ENCODE measurements around the gene ADRA2C. TPM values are rescaled to one million over a fixed set of nuclear protein-coding genes. Genes with fewer than 3 reads are reported as not detected.

The ADRA2C gene
- total RNA-seq, 2 experiments from 2014 or later = 0.21 TPM; not detected in 1

DNA sequence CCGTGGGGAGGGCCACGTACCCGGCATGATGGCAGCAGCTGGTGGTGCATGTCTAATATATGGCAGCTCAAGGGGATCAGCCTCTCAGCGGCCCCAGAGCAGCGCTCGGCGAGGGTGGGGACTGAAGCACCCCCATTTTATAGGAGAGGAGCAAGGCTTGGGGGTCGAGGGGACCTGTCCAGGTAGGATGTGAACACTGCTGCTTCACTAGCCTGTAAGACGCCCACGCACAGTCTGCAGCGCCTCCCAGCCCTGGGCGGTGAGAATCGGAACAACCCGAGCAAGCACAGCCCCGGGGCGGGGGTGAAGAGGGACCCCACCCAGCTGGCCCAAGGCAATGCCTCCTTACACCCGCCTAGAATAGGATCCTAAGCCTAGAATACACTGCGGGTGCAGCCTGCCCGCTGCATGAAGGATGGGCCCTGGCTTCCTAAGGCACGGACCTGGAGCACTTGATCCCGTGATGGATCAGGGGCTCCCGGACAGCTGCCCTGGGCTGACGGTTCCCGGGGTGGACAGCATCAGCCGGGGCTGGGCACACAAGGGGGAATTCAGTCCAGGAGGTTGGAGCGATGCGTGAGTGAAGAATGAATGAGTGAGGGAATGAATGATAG is 17.6 kb downstream of the ADRA2C start:
- Histone ChIP-seq H3K9me2 (ENCODE audit: insufficient read depth, low read length) (no peaks in the 10 kb centered on the region), H3K27ac (ENCODE audit: low read depth, low read length, poor library complexity, severe bottlenecking) (no peak overlapping the region), H3K36me3 (ENCODE audit: insufficient read depth, low read length) (no peaks in the 10 kb centered on the region), H3K9me3 (ENCODE audit: low read length) (no peaks in the 10 kb centered on the region), H3K4me2 (ENCODE audit: low read length) (no peak overlapping the region), H3K79me2 (ENCODE audit: insufficient read depth, low read depth, low read length) (no peaks in the 10 kb centered on the region), H3K4me1 (ENCODE audit: insufficient read depth, low read length, poor library complexity, severe bottlenecking) (no peaks in the 10 kb centered on the region), H4K20me1 (ENCODE audit: insufficient read depth, low read length) (no peaks in the 10 kb centered on the region), H2AFZ (ENCODE audit: low read length) (no peak overlapping the region), H3K4me3 (ENCODE audit: low read depth, low read length, poor library complexity, severe bottlenecking) (no peak overlapping the region)
- intact Hi-C loops (cut with micrococcal nuclease; ENCODE audit: unreplicated experiment) = no loop called here
- ChIA-PET CTCF (ENCODE audit: unreplicated experiment) (no interaction called here), POLR2A (no interaction called here)
- no peak for DNase-seq (ENCODE audit: low spot score)
- TF ChIP-seq, protein P1, sequence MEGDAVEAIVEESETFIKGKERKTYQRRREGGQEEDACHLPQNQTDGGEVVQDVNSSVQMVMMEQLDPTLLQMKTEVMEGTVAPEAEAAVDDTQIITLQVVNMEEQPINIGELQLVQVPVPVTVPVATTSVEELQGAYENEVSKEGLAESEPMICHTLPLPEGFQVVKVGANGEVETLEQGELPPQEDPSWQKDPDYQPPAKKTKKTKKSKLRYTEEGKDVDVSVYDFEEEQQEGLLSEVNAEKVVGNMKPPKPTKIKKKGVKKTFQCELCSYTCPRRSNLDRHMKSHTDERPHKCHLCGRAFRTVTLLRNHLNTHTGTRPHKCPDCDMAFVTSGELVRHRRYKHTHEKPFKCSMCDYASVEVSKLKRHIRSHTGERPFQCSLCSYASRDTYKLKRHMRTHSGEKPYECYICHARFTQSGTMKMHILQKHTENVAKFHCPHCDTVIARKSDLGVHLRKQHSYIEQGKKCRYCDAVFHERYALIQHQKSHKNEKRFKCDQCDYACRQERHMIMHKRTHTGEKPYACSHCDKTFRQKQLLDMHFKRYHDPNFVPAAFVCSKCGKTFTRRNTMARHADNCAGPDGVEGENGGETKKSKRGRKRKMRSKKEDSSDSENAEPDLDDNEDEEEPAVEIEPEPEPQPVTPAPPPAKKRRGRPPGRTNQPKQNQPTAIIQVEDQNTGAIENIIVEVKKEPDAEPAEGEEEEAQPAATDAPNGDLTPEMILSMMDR (conservative IDR thresholded peaks at IDR 0.05; ENCODE audit: low read length) = no peak
- TF ChIP-seq EZH2phosphoT487 (IDR thresholded peaks at IDR 0.05; ENCODE audit: borderline replicate concordance, low read depth, low read length) = no peak
- BruUV-seq (replicated peaks) = no TSS peak

DNA sequence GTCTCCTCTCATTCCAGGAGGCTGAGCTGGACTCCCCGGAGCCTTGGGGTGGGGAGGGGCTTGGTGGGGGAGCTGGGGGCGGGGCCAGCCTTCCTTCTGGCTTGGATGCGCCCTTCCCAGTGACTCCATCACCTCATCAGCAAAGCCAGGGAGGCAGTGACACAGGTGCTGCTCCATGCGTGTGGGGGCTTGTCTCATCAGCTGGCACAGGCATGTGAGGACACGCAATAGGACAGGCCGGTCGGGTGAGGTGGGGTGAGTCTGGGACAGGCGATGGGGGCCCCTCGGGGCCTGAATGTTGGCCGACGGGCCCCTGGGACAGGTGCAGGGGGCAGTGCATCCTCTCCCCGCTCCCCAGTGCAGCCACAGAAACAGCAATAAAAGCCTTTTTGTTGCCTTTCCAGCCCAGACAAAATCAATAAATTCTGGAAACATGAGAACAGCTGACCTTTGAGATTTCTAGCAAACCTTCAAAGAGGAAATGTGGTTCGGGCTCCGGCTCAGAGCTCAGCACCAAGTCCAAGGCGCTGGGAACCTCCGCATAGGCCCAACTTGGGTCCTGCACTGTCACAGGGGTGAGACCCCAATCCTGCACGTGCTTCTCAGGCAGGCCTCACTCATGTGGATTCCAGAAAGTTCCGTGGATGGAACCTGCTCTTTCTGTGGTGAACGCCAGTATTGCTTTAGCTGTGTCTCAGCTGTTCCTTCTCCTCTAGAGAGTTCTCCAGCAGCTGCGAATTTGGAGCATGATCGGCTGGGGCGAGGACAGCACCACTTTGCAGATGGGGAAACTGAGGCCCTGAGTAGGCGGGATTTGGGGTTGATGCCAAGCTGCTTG is 18.5 kb downstream of the ADRA2C start:
- POLR2A ChIA-PET = no interaction called here
- H3K9me3 ChIP-seq (ENCODE audit: low read length) = no peaks in the 10 kb centered on the region
- intact Hi-C loops (cut with micrococcal nuclease; ENCODE audit: unreplicated experiment) = no loop called here
- H4K20me1 ChIP-seq (ENCODE audit: insufficient read depth, low read length) = no peaks in the 10 kb centered on the region
- H2AFZ ChIP-seq (ENCODE audit: low read length) = no peak overlapping the region
- BruUV-seq (replicated peaks) = no TSS peak
- H3K4me2 ChIP-seq (ENCODE audit: low read length) = no peak overlapping the region
- no peak for DNase-seq (ENCODE audit: low spot score)
- no peaks in the 10 kb centered on the region for H3K36me3 ChIP-seq (ENCODE audit: insufficient read depth, low read length)
- CTCF ChIA-PET (ENCODE audit: unreplicated experiment) = no interaction called here
- no peak for TF ChIP-seq EZH2phosphoT487 (IDR thresholded peaks at IDR 0.05; ENCODE audit: borderline replicate concordance, low read depth, low read length)
- TF ChIP-seq, protein P1 (conservative IDR thresholded peaks at IDR 0.05; ENCODE audit: low read length) = no peak
- no peak overlapping the region for H3K4me3 ChIP-seq (ENCODE audit: low read depth, low read length, poor library complexity, severe bottlenecking)
- H3K4me1 ChIP-seq (ENCODE audit: insufficient read depth, low read length, poor library complexity, severe bottlenecking) = no peaks in the 10 kb centered on the region
- no peaks in the 10 kb centered on the region for H3K79me2 ChIP-seq (ENCODE audit: insufficient read depth, low read depth, low read length)
- H3K9me2 ChIP-seq (ENCODE audit: insufficient read depth, low read length) = no peaks in the 10 kb centered on the region
- H3K27ac ChIP-seq (ENCODE audit: low read depth, low read length, poor library complexity, severe bottlenecking) = no peak overlapping the region

- H3K4me2 ChIP-seq (ENCODE audit: low read length) = no peak overlapping the region
- H2AFZ ChIP-seq (ENCODE audit: low read length) = no peak overlapping the region
- intact Hi-C loops (cut with micrococcal nuclease; ENCODE audit: unreplicated experiment) = no loop called here
- no peaks in the 10 kb centered on the region for H3K9me3 ChIP-seq (ENCODE audit: low read length)
- no peaks in the 10 kb centered on the region for H3K9me2 ChIP-seq (ENCODE audit: insufficient read depth, low read length)
- no peak overlapping the region for H3K4me3 ChIP-seq (ENCODE audit: low read depth, low read length, poor library complexity, severe bottlenecking)
- CTCF ChIA-PET (ENCODE audit: unreplicated experiment) = no interaction called here
- no peak overlapping the region for H3K27ac ChIP-seq (ENCODE audit: low read depth, low read length, poor library complexity, severe bottlenecking)
- H4K20me1 ChIP-seq (ENCODE audit: insufficient read depth, low read length) = no peaks in the 10 kb centered on the region
- no peaks in the 10 kb centered on the region for H3K79me2 ChIP-seq (ENCODE audit: insufficient read depth, low read depth, low read length)
- POLR2A ChIA-PET = no interaction called here
- H3K4me1 ChIP-seq (ENCODE audit: insufficient read depth, low read length, poor library complexity, severe bottlenecking) = no peaks in the 10 kb centered on the region
- H3K36me3 ChIP-seq (ENCODE audit: insufficient read depth, low read length) = no peaks in the 10 kb centered on the region
- no peak for DNase-seq (ENCODE audit: low spot score)
- no TSS peak for BruUV-seq (replicated peaks)
- no peak for TF ChIP-seq EZH2phosphoT487 (IDR thresholded peaks at IDR 0.05; ENCODE audit: borderline replicate concordance, low read depth, low read length)
- TF ChIP-seq, protein P1 (conservative IDR thresholded peaks at IDR 0.05; ENCODE audit: low read length) = no peak
Measured at GRCh38 chr4:3785292-3785565, 19.0 kb downstream of the ADRA2C start.

All from OCI-LY7 (cell line).